Panc1 (cell line): Measurements from ENCODE around the gene TM7SF2.

Experiments used
- TF ChIP-seq, protein P1 (sequence below): fragments of 450-650 bp; IDR thresholded peaks from 2 replicates; pipeline ENCODE4 v1.5.1; 2017; ENCODE audit warnings: mild to moderate bottlenecking
- TF ChIP-seq, protein P2 (sequence below), 2 experiments: IDR thresholded peaks; 2 replicates each; pipeline ENCODE4 v1.6.1; 2011 to 2012; ENCODE audit warnings: low read depth in 2 of 2, control low read depth in 1 of 2, low read length in 1 of 2, mild to moderate bottlenecking in 1 of 2, moderate library complexity in 1 of 2; ENCODE audit not compliant: insufficient read depth in 1 of 2

GRCh38 chr11:65065851-65066250 lies 45.8 kb upstream of the TM7SF2 start:
- TF ChIP-seq, protein P1, sequence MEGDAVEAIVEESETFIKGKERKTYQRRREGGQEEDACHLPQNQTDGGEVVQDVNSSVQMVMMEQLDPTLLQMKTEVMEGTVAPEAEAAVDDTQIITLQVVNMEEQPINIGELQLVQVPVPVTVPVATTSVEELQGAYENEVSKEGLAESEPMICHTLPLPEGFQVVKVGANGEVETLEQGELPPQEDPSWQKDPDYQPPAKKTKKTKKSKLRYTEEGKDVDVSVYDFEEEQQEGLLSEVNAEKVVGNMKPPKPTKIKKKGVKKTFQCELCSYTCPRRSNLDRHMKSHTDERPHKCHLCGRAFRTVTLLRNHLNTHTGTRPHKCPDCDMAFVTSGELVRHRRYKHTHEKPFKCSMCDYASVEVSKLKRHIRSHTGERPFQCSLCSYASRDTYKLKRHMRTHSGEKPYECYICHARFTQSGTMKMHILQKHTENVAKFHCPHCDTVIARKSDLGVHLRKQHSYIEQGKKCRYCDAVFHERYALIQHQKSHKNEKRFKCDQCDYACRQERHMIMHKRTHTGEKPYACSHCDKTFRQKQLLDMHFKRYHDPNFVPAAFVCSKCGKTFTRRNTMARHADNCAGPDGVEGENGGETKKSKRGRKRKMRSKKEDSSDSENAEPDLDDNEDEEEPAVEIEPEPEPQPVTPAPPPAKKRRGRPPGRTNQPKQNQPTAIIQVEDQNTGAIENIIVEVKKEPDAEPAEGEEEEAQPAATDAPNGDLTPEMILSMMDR = no peak
- TF ChIP-seq, protein P2, sequence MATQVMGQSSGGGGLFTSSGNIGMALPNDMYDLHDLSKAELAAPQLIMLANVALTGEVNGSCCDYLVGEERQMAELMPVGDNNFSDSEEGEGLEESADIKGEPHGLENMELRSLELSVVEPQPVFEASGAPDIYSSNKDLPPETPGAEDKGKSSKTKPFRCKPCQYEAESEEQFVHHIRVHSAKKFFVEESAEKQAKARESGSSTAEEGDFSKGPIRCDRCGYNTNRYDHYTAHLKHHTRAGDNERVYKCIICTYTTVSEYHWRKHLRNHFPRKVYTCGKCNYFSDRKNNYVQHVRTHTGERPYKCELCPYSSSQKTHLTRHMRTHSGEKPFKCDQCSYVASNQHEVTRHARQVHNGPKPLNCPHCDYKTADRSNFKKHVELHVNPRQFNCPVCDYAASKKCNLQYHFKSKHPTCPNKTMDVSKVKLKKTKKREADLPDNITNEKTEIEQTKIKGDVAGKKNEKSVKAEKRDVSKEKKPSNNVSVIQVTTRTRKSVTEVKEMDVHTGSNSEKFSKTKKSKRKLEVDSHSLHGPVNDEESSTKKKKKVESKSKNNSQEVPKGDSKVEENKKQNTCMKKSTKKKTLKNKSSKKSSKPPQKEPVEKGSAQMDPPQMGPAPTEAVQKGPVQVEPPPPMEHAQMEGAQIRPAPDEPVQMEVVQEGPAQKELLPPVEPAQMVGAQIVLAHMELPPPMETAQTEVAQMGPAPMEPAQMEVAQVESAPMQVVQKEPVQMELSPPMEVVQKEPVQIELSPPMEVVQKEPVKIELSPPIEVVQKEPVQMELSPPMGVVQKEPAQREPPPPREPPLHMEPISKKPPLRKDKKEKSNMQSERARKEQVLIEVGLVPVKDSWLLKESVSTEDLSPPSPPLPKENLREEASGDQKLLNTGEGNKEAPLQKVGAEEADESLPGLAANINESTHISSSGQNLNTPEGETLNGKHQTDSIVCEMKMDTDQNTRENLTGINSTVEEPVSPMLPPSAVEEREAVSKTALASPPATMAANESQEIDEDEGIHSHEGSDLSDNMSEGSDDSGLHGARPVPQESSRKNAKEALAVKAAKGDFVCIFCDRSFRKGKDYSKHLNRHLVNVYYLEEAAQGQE (IDR thresholded peaks at IDR 0.05; ENCODE audit: insufficient read depth in 1 of 2, low read depth in 2 of 2, low read length in 1 of 2) = no peak
